Measurements from ENCODE around the gene UBE2F. TPM values are rescaled to one million over a fixed set of nuclear protein-coding genes. Genes with fewer than 3 reads are reported as not detected.

The UBE2F gene
- total RNA-seq, 2 donors from 2014 or later = 45.2 to 73.2 TPM

DNA sequence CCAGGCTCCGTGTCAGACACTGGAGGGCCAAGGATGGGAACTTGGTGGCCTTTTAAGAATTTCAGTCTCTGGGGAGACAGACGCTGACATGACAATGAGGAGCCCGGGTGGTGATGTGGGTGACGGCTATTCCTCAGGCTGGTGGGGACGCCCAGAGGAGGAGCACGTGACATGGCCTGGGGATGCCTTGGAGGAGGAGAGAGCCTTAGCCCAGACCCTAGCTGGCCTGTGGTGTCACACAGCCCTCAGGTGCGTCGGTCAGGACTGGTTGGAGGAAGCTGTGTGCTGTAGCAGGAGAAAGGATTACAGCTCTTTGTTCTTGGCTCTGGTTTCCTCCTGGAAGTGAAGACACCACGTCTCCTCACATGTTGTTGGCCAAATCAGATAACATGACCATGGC lies 54.0 kb downstream of the UBE2F start:
- intact Hi-C loops (cut with DNase I) = no loop called here
- no peak for DNase-seq (ENCODE audit: low spot score)
- TF ChIP-seq, protein P1, sequence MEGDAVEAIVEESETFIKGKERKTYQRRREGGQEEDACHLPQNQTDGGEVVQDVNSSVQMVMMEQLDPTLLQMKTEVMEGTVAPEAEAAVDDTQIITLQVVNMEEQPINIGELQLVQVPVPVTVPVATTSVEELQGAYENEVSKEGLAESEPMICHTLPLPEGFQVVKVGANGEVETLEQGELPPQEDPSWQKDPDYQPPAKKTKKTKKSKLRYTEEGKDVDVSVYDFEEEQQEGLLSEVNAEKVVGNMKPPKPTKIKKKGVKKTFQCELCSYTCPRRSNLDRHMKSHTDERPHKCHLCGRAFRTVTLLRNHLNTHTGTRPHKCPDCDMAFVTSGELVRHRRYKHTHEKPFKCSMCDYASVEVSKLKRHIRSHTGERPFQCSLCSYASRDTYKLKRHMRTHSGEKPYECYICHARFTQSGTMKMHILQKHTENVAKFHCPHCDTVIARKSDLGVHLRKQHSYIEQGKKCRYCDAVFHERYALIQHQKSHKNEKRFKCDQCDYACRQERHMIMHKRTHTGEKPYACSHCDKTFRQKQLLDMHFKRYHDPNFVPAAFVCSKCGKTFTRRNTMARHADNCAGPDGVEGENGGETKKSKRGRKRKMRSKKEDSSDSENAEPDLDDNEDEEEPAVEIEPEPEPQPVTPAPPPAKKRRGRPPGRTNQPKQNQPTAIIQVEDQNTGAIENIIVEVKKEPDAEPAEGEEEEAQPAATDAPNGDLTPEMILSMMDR (IDR thresholded peaks at IDR 0.05) = no peak
- TF ChIP-seq POLR2AphosphoS5 (IDR thresholded peaks at IDR 0.05) = no peak
- TF ChIP-seq POLR2A (IDR thresholded peaks at IDR 0.05) = no peak
- Histone ChIP-seq H3K27ac (no peak overlapping the region), H3K27me3 (replicated peaks; ENCODE audit: insufficient read depth) (no peaks in the 10 kb centered on the region), H3K9me3 (no peaks in the 10 kb centered on the region), H3K4me1 (replicated peaks) (no peaks in the 10 kb centered on the region), H3K4me3 (no peak overlapping the region), H3K36me3 (no peaks in the 10 kb centered on the region)
- 81% methylated on average over 9 of the region's 9 CpGs for WGBS

DNA sequence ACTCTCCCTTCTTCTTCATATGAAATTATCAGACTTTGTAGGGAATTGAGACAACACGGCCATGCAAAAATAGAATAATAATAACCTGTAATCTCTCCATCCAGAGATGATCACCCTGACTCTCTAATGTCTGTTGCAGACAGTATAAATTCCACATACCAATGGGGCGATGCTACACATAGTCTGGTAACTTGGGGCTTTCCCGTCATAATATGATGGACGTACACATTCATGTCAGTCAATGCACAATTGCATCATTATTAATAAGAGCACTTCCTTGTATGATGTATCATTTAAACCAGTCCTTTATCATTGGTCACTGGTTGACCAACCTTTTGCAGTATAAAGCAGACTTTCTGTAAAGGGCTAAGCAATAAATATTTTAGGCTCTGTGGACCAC lies 54.5 kb downstream of the UBE2F start:
- Histone ChIP-seq H3K27me3 (replicated peaks; ENCODE audit: insufficient read depth) (no peaks in the 10 kb centered on the region), H3K36me3 (no peaks in the 10 kb centered on the region), H3K27ac (no peak overlapping the region), H3K4me3 (no peak overlapping the region), H3K4me1 (replicated peaks) (no peaks in the 10 kb centered on the region), H3K9me3 (no peaks in the 10 kb centered on the region)
- 93% methylated on average over 4 of the region's 4 CpGs for WGBS
- TF ChIP-seq POLR2A (IDR thresholded peaks at IDR 0.05) = no peak
- TF ChIP-seq, protein P1 (IDR thresholded peaks at IDR 0.05) = no peak
- no peak for TF ChIP-seq POLR2AphosphoS5 (IDR thresholded peaks at IDR 0.05)
- intact Hi-C loops (cut with DNase I) = no loop called here
- no peak for DNase-seq (ENCODE audit: low spot score)

DNA sequence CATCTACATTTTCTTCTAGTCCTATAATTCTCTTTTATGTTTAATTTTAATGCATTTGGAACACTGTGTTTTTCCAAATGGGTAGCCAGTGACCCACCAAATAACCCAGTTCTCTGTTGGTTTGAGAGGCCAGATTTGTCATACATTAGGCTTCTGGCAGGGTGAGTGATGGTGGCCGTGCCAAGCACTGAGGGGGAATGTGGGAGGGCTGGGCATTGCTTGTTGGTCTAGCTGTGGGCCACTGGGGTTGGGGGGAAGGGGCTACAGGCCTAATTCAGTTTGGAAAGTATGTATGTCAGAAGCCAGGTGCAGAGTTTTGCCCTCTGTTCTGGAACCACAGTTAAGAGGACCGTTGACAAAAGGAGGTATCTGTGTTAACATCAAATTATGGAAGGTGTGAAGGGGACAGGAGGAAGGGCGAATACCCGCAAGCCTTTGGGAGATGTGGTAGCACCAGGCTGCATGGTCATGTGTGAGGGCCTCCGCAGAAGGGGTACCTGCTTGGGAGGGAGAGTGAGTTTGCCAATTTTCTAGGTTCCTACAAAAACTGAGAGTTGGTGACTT lies 55.9 kb downstream of the UBE2F start:
- Histone ChIP-seq H3K4me3 (no peak overlapping the region), H3K36me3 (no peaks in the 10 kb centered on the region), H3K27me3 (replicated peaks; ENCODE audit: insufficient read depth) (no peaks in the 10 kb centered on the region), H3K9me3 (no peaks in the 10 kb centered on the region), H3K27ac (no peak overlapping the region), H3K4me1 (replicated peaks) (no peaks in the 10 kb centered on the region)
- 80% methylated on average over 5 of the region's 5 CpGs for WGBS
- intact Hi-C loops (cut with DNase I) = no loop called here
- TF ChIP-seq POLR2AphosphoS5 (IDR thresholded peaks at IDR 0.05) = no peak
- no peak for TF ChIP-seq POLR2A (IDR thresholded peaks at IDR 0.05)
- TF ChIP-seq, protein P1 (IDR thresholded peaks at IDR 0.05) = no peak
- DNase-seq (ENCODE audit: low spot score) = no peak

DNA sequence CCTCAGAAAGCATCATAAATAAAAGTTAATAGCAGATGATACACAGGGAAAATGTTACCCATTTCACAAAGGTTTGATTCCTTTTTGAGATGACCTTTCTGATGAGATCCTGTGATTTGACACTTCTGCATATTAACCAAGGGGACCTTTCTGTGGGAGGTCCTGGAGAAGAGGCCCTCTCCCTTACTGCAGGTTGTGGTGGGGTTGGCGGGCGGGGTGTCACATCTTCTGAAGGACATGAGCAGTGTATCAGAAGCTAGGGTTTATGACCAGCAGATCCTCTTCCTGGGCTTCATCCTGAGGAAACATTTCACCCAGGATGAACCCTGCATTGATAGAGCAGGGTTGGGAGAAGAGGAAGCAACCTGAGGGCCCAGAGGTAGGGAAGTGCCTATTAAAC lies 56.8 kb downstream of the UBE2F start:
- intact Hi-C loops (cut with DNase I) = no loop called here
- Histone ChIP-seq H3K4me3 (no peak overlapping the region), H3K36me3 (no peaks in the 10 kb centered on the region), H3K9me3 (no peaks in the 10 kb centered on the region), H3K27me3 (replicated peaks; ENCODE audit: insufficient read depth) (no peaks in the 10 kb centered on the region), H3K4me1 (replicated peaks) (no peaks in the 10 kb centered on the region), H3K27ac (no peak overlapping the region)
- WGBS = 89% methylated on average over 2 of the region's 2 CpGs
- DNase-seq (ENCODE audit: low spot score) = no peak
- TF ChIP-seq, protein P1 (IDR thresholded peaks at IDR 0.05) = no peak
- TF ChIP-seq POLR2AphosphoS5 (IDR thresholded peaks at IDR 0.05) (no peak), POLR2A (IDR thresholded peaks at IDR 0.05) (no peak)

DNA sequence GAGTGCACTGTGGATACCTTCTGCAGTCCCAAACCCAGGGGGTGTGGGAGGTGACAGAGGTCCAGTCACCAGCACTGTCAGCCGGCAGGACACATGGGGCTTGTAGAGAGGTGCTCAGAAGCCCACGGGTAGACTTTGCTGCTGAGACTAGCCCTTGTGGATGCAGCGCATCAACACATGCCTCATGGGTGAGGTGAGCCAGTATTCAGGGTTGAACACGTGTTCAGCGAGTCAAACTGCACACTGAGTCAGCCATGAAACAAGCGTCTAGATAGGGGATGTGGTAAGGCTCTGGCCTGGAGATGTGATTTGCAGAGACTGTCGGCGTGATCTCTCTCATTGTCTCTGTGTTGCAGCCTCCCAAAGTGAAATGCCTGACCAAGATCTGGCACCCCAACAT lies 58.2 kb downstream of the UBE2F start:
- Histone ChIP-seq H3K9me3 (no peaks in the 10 kb centered on the region), H3K27me3 (replicated peaks; ENCODE audit: insufficient read depth) (no peaks in the 10 kb centered on the region), H3K4me3 (no peak overlapping the region), H3K36me3 (no peaks in the 10 kb centered on the region), H3K27ac (no peak overlapping the region), H3K4me1 (replicated peaks) (no peaks in the 10 kb centered on the region)
- no peak for DNase-seq (ENCODE audit: low spot score)
- 96% methylated on average over 8 of the region's 8 CpGs for WGBS
- intact Hi-C loops (cut with DNase I) = no loop called here
- no peak for TF ChIP-seq POLR2AphosphoS5 (IDR thresholded peaks at IDR 0.05)
- TF ChIP-seq, protein P1 (IDR thresholded peaks at IDR 0.05) = no peak
- no peak for TF ChIP-seq POLR2A (IDR thresholded peaks at IDR 0.05)
